CD4-positive, alpha-beta T cell (primary cell): ENCODE measurements around the gene SNX13. TPM values are rescaled to one million over a fixed set of nuclear protein-coding genes. Genes with fewer than 3 reads are reported as not detected.

Experiments used
- ATAC-seq: fragments of 200-7000 bp; cut with Tn5 transposase; one replicate; pipeline ENCODE4 v1.10.0; 2022; ENCODE audit warnings: mild to moderate bottlenecking; ENCODE audit not compliant: poor library complexity
- CTCF ChIA-PET: fragments of 350-600 bp; sonication (Branson Sonifier 250); formaldehyde crosslinking; loops from one replicate; lab custom pipeline; 2021; ENCODE audit warnings: antibody characterized with exemption, inconsistent platforms; lab: Charles Lee
- POLR2A ChIA-PET: fragments of 350-600 bp; sonication (Branson Sonifier 250); formaldehyde crosslinking; loops from one replicate; lab custom pipeline; 2021; ENCODE audit warnings: antibody characterized with exemption, inconsistent platforms; lab: Charles Lee
- DNase-seq, 14 experiments: peaks; one replicate each; pipeline ENCODE4 v3.0.0-alpha.2; 2013 to 2020; ENCODE audit warnings: mixed read lengths in 2 of 14
- H3K27ac ChIP-seq, 2 donors: one replicate each; pipeline versions ENCODE4 v1.5.1 to v1.7.0; 2013; ENCODE audit warnings: low read length in 2 of 2, low read depth in 1 of 2, mild to moderate bottlenecking in 1 of 2
- H3K27me3 ChIP-seq, 2 experiments: 1 replicate in 1 of 2; 2 replicates in 1 of 2; pipeline versions ENCODE4 v1.6.1 to v1.7.0; 2013; ENCODE audit warnings: low read length in 2 of 2, control low read depth in 1 of 2, mild to moderate bottlenecking in 1 of 2, moderate library complexity in 1 of 2; ENCODE audit not compliant: insufficient read depth in 2 of 2, control insufficient read depth in 1 of 2
- H3K36me3 ChIP-seq: one replicate; pipeline ENCODE4 v1.6.1; 2013; ENCODE audit warnings: low read length, control low read depth; ENCODE audit not compliant: insufficient read depth
- H3K4me1 ChIP-seq: one replicate; pipeline ENCODE4 v1.6.1; 2013; ENCODE audit warnings: low read length, control low read depth; ENCODE audit not compliant: insufficient read depth
- H3K4me3 ChIP-seq: one replicate; pipeline ENCODE4 v1.5.1; 2013; ENCODE audit warnings: mild to moderate bottlenecking, low read length, moderate library complexity
- H3K9me3 ChIP-seq, 2 experiments: 1 replicate in 1 of 2; 2 replicates in 1 of 2; pipeline versions ENCODE4 v1.6.1 to v1.7.0; 2013; ENCODE audit warnings: low read length in 2 of 2, mild to moderate bottlenecking in 2 of 2, control low read depth in 1 of 2, moderate library complexity in 1 of 2; ENCODE audit not compliant: control insufficient read depth in 1 of 2, insufficient read depth in 1 of 2
- H3K27ac Mint-ChIP-seq: one replicate; pipeline ENCODE4 v1.8.0; 2020; ENCODE audit warnings: mixed read lengths
- H3K27me3 Mint-ChIP-seq: one replicate; pipeline ENCODE4 v1.8.0; 2021; ENCODE audit warnings: mixed read lengths
- H3K36me3 Mint-ChIP-seq: one replicate; pipeline ENCODE4 v1.8.0; 2021; ENCODE audit warnings: low read depth, mixed read lengths
- H3K4me1 Mint-ChIP-seq: one replicate; pipeline ENCODE4 v1.8.0; 2021; ENCODE audit warnings: low read depth, mixed read lengths
- H3K4me3 Mint-ChIP-seq: one replicate; pipeline ENCODE4 v1.8.0; 2020; ENCODE audit warnings: mild to moderate bottlenecking, mixed read lengths
- H3K9me3 Mint-ChIP-seq: one replicate; pipeline ENCODE4 v1.8.0; 2020; ENCODE audit warnings: mixed read lengths
- CTCF ChIP-seq: fragments of 200-600 bp; IDR thresholded peaks from one replicate; pipeline ENCODE4 v1.8.0; 2022; ENCODE audit warnings: antibody characterized with exemption, mild to moderate bottlenecking
- intact Hi-C, 2 experiments: fragments of 100-400 bp; cut with DNase I in 1 of 2; cut with micrococcal nuclease in 1 of 2; formaldehyde crosslinking; loops; one replicate each; pipeline versions ENCODE4 v1.15.1 to v1.9.0; 2023 to 2025; cut with DNase I, micrococcal nuclease
- total RNA-seq, 174 experiments: library from RNA in 2 of 174; stranded (reverse) in 2 of 174; gene quantifications; one replicate each; pipeline ENCODE4 v1.2.3 and lab custom pipeline; 2021 to 2026

The SNX13 gene
- total RNA-seq, 2 experiments from 2014 or later = 24.0 to 25.8 TPM

- no peak for TF ChIP-seq CTCF
- H3K9me3 ChIP-seq = no peaks in the 10 kb centered on the region
- Mint-ChIP-seq H3K27me3 (no peaks in the 10 kb centered on the region), H3K9me3 (no peaks in the 10 kb centered on the region), H3K4me3 (peak overlapping the region; percentile 99), H3K27ac (peak overlapping the region; percentile 98), H3K4me1 (peaks cover 52% of the 10 kb centered on the region), H3K36me3 (peaks cover 25% of the 10 kb centered on the region)
- ChIA-PET CTCF (no interaction called here), POLR2A (no interaction called here)
- H3K4me1 ChIP-seq = peaks cover 19% of the 10 kb centered on the region
- intact Hi-C loops = loop anchor here in 1 of 2 experiments (5.0 kb wide), 2 partner anchors 644 to 1294 kb away; partner anchors contain the start of genes AHR, ANKMY2 and BZW2
- peak overlapping the region; percentile 93 to 97 for H3K27ac ChIP-seq
- H3K36me3 ChIP-seq = no peaks in the 10 kb centered on the region
- ATAC-seq (no peak), DNase-seq (peak in 3 of 14 experiments; percentile 29 to 56 (median 54))
- no peaks in the 10 kb centered on the region for H3K27me3 ChIP-seq
- H3K4me3 ChIP-seq = peak overlapping the region; percentile 89
These were observed 697 bp upstream of the SNX13 start for GRCh38 chr7:17940951-17941431.

GRCh38 chr7:17939606-17940301 lies 540 bp downstream of the SNX13 start:
- H3K4me1 Mint-ChIP-seq = peaks cover 64% of the 10 kb centered on the region
- ChIA-PET CTCF (no interaction called here), POLR2A (interaction anchor here (1.3 kb wide), 1 partner anchor 12 kb away, joined by 4 read pairs; no protein-coding TSS in a partner anchor)
- no peaks in the 10 kb centered on the region for H3K9me3 ChIP-seq
- peaks cover 19% of the 10 kb centered on the region for H3K4me1 ChIP-seq
- peak overlapping the region; percentile 89 for H3K4me3 ChIP-seq
- DNase-seq (peak; percentile 1 to 72 (median 40)), ATAC-seq (peak; percentile 48)
- H3K4me3 Mint-ChIP-seq = peak overlapping the region; percentile 99
- H3K27me3 Mint-ChIP-seq = no peaks in the 10 kb centered on the region
- H3K9me3 Mint-ChIP-seq = no peaks in the 10 kb centered on the region
- H3K27ac Mint-ChIP-seq = peak overlapping the region; percentile 98
- intact Hi-C loops = loop anchor here (5.0 to 10.0 kb wide), 5 partner anchors 95 to 1775 kb away; partner anchors contain the start of genes AHR (in 1 of the 2), ANKMY2 (in 1 of the 2) and BZW2 (in 1 of the 2)
- no peaks in the 10 kb centered on the region for H3K36me3 ChIP-seq
- no peak for TF ChIP-seq CTCF
- H3K27me3 ChIP-seq = no peaks in the 10 kb centered on the region
- H3K36me3 Mint-ChIP-seq = peaks cover 25% of the 10 kb centered on the region
- H3K27ac ChIP-seq = peak overlapping the region; percentile 93 to 97

GRCh38 chr7:17939211-17939605 lies 1.1 kb downstream of the SNX13 start:
- H3K9me3 ChIP-seq = no peaks in the 10 kb centered on the region
- ChIA-PET POLR2A (interaction anchor here (1.3 kb wide), 1 partner anchor 11 kb away, joined by 4 read pairs; no protein-coding TSS in a partner anchor), CTCF (no interaction called here)
- H3K27me3 ChIP-seq = no peaks in the 10 kb centered on the region
- Mint-ChIP-seq H3K4me3 (peak overlapping the region; percentile 99), H3K27me3 (no peaks in the 10 kb centered on the region), H3K27ac (peak overlapping the region; percentile 98), H3K36me3 (peaks cover 25% of the 10 kb centered on the region), H3K9me3 (no peaks in the 10 kb centered on the region), H3K4me1 (peaks cover 69% of the 10 kb centered on the region)
- peak overlapping the region; percentile 93 to 97 for H3K27ac ChIP-seq
- intact Hi-C loops = loop anchor here (5.0 to 10.0 kb wide), 3 partner anchors 94 to 1776 kb away; no protein-coding TSS in a partner anchor
- peak overlapping the region; percentile 89 for H3K4me3 ChIP-seq
- ATAC-seq (no peak), DNase-seq (peak in 2 of 14 experiments; percentile 12 to 40)
- H3K4me1 ChIP-seq = peaks cover 23% of the 10 kb centered on the region
- no peak for TF ChIP-seq CTCF
- H3K36me3 ChIP-seq = no peaks in the 10 kb centered on the region
